GM21717 (cell line): Measurements from ENCODE around the gene SHH.

ENCODE experiments used
- ATAC-seq: cut with Tn5 transposase; IDR thresholded peaks from one replicate; pipeline ENCODE4 v1.9.1; 2021; ENCODE audit warnings: mild to moderate bottlenecking, moderate library complexity; ENCODE audit not compliant: unreplicated experiment

Gene SHH

GRCh38 chr7:155794196-155794595 lies 18.1 kb downstream of the SHH start:
- no peak for ATAC-seq

- no peak for ATAC-seq
Observed at GRCh38 chr7:155793720-155794119, 18.5 kb downstream of the SHH start.

- ATAC-seq = no peak
Observed at GRCh38 chr7:155792999-155793560, 19.2 kb downstream of the SHH start.

- ATAC-seq = no peak
Observed at GRCh38 chr7:155792315-155792960, 19.8 kb downstream of the SHH start.

GRCh38 chr7:155791836-155792235 lies 20.4 kb downstream of the SHH start:
- no peak for ATAC-seq

- ATAC-seq = no peak
Observed at GRCh38 chr7:155791214-155791737, 21.0 kb downstream of the SHH start.

- no peak for ATAC-seq
Observed at GRCh38 chr7:155790666-155791065, 21.6 kb downstream of the SHH start.

GRCh38 chr7:155789001-155789725 lies 23.1 kb downstream of the SHH start:
- no peak for ATAC-seq

- no peak for ATAC-seq
Observed at GRCh38 chr7:155788616-155789000, 23.7 kb downstream of the SHH start.

- no peak for ATAC-seq
Observed at GRCh38 chr7:155787171-155787851, 25.0 kb downstream of the SHH start.

- no peak for ATAC-seq
Observed at GRCh38 chr7:155786491-155786890, 25.8 kb downstream of the SHH start.

- ATAC-seq = no peak
Observed at GRCh38 chr7:155785536-155785935, 26.7 kb downstream of the SHH start.

GRCh38 chr7:155782466-155782865 lies 29.8 kb downstream of the SHH start:
- no peak for ATAC-seq

- no peak for ATAC-seq
Observed at GRCh38 chr7:155781433-155781832, 30.8 kb downstream of the SHH start.

GRCh38 chr7:155780884-155781283 lies 31.4 kb downstream of the SHH start:
- ATAC-seq = no peak

- no peak for ATAC-seq
Observed at GRCh38 chr7:155778349-155778748, 33.9 kb downstream of the SHH start.

- no peak for ATAC-seq
Observed at GRCh38 chr7:155776606-155777005, 35.7 kb downstream of the SHH start.

GRCh38 chr7:155775691-155776090 lies 36.6 kb downstream of the SHH start:
- ATAC-seq = no peak

GRCh38 chr7:155774947-155775346 lies 37.3 kb downstream of the SHH start:
- no peak for ATAC-seq

GRCh38 chr7:155773531-155773930 lies 38.7 kb downstream of the SHH start:
- no peak for ATAC-seq

- no peak for ATAC-seq
Observed at GRCh38 chr7:155770241-155770640, 42.0 kb downstream of the SHH start.

- ATAC-seq = no peak
Observed at GRCh38 chr7:155769701-155770100, 42.6 kb downstream of the SHH start.
